HG02763 (cell line): ENCODE measurements around the gene TMEM30A.
A peak's percentile ranks its signal among the peaks of the same experiment; 100 is the strongest.

Experiments
- ATAC-seq: cut with Tn5 transposase; IDR thresholded peaks from one replicate; pipeline ENCODE4 v1.9.1; 2021; ENCODE audit warnings: mild to moderate bottlenecking, moderate library complexity; ENCODE audit not compliant: unreplicated experiment

The TMEM30A gene

DNA sequence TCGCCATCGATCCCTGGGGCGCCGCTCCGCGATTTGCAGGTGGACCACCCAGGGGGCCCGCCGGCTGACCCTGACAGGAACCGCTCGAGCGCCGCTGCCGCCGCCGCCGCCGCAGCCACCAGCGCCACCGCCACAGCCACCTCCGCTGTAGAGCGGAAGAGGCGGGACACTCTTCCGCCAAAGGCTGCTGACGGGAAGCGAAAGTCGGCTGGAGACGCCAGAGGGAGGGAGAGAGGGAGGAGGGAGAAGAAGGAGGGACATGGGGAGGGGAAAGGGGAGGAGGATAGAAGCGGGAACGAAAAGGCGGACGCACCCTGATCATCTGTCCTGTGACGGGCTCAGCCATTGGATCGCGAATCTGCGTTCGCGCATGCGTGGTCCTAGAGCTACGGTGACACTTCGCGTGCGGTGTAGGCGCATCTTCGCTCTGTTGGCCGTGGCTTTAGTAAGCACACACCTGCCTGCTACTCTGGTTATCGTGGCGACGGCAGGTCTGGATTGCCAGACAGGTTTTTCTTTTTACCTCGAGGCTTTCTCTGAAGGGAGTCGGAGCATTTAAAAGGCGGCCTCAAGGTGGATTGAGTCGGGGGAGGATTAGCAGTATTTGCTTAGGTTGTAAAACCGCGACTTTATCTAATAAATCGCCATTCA lies at the start of gene TMEM30A:
Gene TMEM30A, minus strand, starts transcription at position 161 of the 651 bp plus-strand sequence. Its CDS starts 154 bp downstream, at position 7.
- peak; percentile 95 for ATAC-seq

DNA sequence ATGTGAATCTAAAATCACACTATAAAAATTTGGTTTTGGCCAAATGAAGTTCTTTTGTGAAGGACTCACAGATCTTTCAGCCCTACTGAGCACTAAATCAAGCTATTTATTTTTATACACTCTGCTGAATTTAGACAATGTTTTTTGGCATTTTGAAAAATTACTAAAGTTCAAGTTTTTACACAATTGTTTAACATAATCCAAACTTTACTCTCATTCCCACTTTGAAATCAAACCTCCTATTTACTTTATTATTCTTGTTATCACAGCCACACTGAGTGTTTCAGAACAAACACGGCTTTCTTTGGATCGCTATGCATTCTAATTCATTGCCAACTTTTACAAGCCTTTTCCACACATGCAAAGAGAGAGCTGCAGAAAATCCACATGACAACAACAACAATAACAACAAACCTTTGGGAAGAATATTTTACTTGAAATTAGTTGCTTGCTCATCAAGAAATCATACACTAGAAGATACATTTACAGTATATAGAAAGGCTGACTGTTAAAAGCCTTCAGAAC lies 49.1 kb upstream of the TMEM30A start:
- ATAC-seq = no peak

DNA sequence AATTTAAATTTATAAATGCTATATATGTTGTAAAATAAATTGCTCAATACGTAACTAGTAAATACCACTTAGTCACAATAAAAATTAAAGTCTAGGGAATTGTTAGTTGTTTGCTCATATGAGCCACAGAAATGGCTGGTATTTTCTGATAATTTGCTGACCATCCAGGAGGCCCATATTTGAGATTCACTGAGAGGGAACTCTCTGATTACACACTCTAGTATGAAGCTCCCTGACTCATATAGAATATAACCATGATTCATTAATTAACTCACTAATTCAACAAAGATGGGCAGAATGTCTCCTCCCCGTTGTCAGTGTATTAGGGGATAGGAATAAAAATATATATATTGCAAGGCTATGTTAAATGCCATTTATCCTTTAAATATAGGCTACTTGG lies 46.6 kb upstream of the TMEM30A start:
- no peak for ATAC-seq

DNA sequence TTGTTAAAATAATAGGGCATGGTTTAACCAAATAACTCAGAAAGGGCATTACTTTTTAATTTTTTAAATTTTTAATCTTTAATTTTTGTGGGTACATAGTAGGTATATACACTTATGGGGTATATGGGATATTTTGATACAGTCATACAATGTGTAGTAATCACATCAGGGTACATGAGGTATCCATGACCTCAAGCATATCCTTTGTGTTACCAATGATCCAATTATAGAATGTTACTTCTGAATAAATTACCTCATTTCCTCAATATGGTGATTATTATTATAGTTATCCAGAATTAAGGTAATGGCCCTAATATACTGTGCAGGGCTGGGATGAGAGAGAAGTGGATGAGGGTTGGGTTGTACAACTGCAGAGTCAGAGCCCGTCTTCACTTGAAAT lies 45.1 kb upstream of the TMEM30A start:
- ATAC-seq = no peak

DNA sequence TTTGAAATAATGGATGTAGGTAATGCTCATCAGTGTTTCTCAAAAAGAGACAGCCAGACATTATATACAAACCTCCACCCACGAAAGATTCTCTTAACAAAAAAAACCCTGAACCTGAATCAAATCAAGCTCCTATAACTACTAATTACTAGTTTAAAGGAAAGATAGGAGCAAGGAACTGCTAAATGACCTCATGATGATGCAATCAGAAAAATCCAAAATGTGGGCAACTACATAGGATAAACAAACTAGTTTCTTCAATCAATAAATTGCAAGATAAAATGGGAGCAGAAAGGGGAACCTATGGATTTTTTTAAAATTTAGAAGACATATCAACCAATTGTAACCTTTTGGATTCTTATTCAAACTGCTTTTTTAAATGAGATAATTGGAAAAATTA lies 43.2 kb upstream of the TMEM30A start:
- ATAC-seq = no peak

DNA sequence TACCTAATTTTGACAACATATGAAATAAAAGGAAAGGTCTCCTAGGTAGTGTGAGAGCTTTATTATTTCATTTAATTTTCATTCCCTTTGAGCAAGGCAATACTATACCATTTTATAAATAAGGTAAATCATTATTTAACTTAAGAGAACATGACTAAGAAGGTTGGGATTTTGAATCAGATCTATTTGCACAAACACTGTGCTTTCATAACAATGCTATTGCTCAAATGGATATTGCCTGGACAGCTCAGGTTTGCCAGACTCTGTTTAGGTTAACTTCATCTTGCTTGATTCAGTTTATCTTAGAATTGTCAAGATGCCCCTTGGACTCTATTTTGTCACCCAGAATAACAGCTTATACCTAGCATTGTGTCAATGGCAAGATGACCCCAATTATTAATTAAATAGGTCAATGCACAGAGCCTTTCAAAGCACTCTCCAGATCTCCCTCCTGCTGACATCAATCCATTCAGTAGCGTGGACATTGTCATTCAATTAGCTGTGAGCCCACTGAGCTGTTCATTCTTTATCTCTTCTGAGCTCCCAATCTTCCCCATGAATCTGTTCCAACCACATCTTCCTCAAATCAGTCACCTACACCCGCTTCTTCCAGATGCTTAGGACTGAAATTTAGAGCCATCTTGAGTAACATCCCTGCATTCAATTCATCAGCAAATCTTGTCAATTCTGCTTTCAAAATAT lies 42.1 kb upstream of the TMEM30A start:
- ATAC-seq = no peak

DNA sequence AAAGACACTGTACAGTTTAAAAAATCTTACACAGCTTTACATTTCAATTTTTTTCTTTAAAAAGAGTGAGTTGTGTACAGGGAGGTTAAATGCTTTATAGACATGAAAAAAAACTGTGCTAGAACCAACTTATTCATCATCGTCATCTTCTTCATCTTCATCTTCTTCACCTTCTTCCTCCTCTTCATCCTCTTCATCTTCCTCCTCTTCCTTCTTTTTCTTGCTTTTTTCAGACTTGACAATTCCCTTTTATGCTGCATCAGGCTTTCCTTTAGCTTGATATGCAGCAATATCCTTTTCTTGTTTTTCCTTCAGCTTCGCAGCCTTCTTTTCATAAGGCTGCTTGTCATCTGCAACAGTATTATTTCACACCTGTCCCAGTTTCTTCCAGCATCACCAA lies 34.3 kb upstream of the TMEM30A start:
- ATAC-seq = no peak

DNA sequence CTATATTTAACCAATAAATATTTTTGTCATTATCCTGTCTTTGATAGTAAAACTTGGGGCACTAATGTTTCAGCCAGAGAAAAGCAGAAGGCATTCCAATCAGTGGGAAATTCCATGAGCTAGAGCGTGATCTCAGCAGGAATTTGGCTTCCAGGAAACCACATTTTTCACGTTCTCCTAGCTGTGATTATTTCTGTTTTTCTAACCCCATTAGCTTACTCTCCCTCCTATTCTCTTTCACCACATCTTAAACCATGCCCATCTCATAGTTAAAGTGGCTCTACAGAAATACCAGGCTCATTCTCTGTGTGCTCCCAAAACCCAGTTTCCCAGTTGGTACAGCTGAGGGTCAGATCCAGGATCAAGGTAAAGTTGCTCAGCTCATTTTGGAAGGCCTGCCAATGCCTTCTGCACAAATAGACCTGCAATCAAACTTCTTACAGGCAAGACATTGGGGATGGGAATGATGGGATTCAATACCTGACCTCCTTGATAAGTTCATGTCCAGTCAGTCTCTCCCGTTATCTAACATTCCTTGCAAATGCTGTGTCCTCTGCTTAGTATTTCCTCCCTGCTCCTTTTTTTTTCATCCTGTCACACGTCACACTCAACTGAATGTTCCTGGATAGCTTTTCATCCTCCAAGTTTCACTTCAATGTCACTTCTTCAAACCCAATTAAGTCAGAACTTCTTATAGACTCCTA lies 33.1 kb upstream of the TMEM30A start:
- no peak for ATAC-seq

DNA sequence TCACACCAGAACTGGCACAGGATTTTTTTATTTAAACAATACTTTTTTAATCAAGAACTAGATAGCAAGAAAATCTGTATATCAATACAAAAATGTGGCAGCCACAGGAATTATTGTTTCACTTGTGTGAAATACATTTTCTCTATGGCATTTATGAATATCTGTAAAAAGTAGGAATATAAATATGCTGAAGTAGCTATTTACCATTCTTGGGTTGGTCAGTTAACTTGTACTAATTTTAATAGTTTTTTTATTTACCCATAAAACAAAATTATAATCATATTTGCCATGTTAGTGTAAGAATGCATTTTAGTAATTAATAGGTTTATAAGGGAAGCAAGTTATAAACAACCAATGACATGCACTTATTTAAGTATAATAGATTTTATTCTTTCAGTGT lies 31.4 kb upstream of the TMEM30A start:
- ATAC-seq = no peak

DNA sequence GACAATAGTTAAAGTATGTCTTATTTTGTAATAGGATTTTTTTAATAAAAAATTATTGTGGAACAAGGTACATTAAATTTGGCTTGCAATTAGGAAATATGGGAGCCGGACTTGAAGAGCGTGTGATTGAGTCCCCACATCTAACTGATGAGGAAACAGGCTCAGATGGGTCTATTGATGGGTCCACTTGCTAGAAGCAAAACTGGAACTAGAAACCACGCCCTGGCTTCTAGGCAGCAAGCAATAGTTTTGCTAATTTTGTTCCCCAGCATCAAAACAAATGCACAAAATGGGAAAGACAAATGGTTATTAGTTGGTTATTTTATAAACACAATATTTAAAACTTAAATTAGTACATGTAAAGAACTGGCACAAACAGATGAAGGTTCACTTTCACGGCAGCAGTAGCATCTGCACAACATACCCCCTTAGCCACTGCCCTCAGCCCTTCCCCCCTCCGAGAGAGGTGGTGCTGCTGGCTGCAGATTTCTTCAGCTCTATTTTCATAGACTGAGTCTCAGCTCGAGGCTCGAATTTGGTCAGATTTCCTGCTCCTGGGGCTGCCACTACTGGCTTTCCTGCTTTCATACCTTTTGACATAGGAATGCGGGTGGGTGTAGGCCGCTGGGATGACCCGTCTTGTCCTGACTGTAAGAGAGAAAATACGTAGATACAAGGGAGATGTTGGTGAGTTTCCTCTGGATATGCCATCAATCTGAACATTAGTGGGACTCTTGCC lies 23.8 kb upstream of the TMEM30A start:
- no peak for ATAC-seq

DNA sequence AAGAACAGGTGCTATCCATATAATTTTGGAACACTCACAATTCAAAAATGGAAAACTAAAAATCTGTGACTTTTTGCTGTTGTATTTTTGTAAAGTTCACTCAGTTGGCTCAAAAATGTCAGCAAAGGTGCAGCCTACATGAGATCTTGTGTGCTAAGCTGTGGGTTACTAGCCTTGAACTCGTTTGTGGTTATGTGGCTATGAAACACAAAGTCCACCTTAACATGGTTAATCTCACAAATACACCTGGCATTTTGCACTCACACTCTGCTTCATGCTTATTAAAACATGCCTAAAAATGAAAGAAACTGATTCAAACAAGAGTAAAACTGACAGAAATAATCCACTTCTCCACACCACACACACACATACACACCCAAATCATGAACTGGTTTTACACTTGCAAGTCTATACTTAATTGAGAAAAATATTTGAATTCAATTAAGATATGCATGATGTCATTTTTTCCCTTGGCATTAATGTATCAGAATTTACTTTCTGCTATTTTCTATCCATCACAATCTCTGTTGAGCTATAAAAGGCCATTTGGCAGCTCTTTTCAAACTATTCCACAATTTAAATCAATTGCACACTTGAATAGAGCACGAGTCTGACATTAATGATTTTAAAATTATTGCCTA lies 22.9 kb upstream of the TMEM30A start:
- ATAC-seq = no peak

DNA sequence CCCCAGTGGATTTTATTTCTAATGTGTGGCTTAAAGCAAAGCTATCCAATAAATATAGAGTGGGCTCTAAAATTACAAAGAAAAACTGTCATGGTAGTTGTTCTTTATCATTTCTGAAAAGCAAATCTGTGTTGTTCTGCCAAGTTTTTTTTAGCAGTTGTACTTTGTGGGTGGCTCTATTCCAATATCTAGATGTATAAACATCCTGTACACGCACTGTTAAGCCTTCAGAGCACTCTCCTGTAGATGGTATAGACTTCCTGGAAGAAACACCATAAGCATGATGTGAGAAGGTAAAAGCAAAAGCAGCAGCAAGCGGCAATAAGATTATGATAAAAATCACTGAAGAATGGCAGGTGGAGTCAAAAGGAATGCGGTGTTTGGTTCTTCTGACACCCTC lies 21.5 kb upstream of the TMEM30A start:
- no peak for ATAC-seq

DNA sequence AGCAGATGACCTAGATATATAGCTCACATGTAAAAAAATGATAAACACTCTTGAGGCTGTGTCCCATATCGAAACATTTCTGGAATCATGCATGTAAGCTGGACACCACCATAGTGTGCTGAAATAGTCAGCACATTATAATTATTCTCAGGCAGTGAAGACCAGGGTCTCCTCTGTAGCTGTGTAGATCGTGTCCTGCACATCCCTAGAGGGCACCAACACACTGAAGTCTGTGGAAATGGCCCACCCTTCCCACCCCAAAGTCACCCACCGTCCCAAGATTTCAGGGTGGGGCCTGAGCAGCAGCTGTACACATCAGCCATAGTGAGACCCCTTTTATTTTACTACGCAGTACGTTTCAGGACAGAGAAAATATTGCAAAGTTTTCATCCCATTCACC lies 21.0 kb upstream of the TMEM30A start:
- no peak for ATAC-seq

DNA sequence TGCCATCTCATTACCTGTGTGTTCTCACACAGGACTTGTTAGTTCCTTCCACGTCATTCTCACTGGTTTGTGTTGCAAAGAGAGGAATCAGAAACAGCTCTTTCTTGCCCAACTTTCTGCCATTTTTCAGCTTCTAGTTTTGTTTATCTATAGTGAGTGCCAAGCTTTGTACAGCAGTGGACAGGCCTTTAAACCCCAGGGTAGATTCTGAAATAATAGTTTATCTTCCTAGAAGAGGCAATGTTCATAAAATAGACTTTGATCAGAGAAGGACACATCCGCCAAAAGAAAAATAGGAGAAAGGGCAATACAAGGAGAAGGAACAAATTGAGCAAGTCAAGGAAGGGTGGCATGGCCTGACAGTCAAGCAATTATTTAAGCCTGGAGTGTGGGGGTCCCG lies 17.7 kb upstream of the TMEM30A start:
- no peak for ATAC-seq

DNA sequence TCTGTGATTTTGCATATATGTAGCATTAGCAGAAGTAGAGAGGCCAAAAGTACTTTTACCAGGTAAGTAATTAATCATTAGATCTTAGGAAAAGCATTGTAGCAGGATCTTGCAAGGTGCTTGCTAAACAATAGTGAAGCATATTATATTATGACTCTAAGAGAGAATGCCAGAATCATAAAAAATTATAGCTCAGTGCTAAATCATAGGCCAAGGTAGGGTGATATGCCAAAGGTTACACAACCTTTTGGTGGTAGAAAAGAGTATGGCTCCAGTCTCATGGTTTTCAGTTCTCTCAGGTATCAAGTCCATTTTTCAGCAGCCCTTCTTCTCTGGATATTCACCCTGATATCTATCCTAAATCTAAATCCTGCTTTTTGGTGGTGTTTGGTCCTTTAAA lies 16.9 kb upstream of the TMEM30A start:
- ATAC-seq = no peak

DNA sequence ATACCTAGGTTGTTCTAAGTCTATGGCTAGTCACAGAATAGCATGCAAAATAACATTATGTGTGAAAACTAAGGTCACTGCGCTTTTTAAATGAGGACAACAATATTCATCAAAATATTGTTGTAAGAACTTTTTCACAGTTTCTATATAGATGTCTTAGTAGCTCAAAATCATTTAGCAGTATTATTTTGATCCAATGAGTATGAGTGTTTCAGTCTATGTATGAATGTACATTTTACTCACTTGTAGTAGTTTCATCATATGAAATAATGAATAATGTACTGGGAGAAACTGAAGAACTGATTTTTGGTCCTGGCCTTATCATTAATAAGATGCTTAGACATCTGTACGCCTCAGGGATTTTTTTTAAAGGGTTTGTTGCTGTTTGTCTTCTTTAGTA lies 16.5 kb upstream of the TMEM30A start:
- no peak for ATAC-seq

DNA sequence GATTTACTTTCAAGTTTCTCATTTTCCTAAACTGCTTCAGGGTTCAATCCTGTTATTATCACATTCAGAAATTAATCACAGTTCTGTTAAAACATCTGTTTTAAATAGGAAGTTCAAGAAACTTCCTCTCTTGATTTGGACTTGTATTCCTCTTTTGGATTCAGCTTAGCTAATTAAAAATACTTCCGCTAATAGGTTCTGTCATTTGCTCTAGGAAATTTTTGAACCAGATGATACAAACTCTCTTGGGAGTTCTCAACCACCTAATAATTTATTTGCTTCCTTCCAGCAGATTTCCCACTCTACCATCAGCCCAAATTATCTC lies 15.9 kb upstream of the TMEM30A start:
- ATAC-seq = no peak

DNA sequence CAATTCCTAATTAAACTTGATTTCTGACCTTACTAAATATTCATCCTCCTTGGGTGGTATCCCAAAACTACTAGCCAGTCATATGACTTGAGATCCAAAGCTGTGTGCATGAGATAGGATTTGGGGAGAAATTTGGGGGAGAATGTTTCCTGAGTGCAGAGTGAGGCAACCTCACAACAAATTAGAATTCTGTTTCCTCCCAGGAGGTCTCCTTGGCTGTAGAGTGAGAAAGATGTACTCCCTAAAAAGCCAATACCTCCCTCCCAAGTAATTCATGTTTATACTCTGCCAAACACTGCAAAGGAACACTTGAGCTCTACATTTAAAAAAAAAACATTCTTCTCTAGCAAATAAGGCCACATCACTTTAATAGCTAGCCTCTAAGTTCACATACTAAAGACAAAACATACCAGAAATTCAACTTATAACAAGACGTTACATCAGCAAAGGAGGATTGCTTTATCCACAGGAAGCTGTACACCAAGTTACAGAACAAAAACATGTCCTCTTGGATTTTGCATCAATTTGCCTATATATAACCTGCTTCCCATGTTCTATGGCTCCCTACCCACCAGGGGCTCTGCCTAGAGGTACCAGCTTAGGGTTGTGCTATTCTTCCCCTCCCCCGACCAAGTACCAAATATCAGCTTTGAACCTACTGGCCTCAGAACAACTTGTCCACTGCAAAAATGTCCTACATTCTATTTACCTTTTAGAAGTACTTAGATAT lies 15.4 kb upstream of the TMEM30A start:
- ATAC-seq = no peak

DNA sequence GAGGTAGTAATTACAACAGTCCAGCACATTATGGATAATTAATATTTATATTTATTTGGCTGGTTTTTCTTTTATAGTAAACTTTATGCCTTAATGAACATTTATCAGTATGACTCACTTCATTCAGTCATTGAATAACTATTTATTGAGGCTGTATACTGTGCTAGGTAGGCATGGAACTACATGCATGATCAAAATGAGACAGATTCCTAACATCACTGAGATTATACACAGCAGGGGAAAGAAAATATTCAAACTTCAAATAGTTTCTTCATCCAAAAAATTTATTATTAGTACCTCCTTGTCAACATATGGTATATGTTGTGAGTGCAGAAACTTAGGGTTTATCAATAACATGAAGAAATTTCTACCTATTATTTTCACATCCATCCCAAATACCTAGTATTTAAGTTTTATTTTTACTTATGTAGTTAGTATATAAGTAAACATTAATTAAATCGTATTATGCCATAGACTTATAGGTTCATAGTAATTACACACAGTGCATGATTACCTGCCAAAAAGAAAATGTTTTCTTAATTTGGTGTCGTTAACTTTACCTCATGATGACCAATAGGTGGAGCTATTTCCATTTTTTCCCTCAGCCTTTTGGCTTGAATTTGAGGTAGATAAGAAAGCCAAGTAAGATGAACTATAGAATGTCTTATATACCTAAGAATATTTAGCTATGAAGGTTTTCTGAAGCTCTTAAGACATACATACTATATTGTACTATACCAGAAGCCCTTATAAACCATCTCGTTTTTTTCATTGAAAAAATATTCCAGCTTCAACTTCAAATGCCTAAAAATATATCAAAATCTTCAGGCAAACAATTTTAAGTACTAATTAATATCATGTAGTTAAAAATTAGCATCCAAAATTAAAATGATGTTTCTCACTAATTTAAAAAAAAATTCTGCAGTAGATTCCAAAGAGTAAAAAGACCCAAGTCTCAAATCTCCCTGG lies 12.5 kb upstream of the TMEM30A start:
- peak; percentile 57 for ATAC-seq
